ENCODE results near the gene AFAP1L2.
"Not testable (repeated sequence)": the region's sequence is repeated elsewhere in the genome, so short reads cannot be mapped to it uniquely, and the experiment has no call there.

Gene AFAP1L2

DNA sequence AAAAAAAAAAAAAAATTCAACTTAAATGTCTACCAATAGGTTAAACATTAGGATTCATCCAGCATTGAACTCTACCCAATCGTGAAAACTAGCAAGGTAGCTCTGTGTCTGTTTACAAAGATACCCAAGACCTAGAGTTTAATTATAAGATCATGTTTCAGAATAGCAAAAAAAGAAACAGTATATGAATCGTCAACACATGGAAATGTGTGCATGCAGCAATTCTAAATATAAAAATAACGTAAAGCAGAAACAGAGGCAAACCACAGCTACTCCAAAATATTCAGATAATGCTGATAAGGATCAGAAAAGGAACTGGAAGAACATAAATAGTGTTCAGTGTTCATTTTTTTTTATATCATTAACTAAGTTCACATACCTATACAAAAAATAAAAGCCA is 68.7 kb downstream of the AFAP1L2 start:
- no peak for DNase-seq (ENCODE audit: low spot score)

DNA sequence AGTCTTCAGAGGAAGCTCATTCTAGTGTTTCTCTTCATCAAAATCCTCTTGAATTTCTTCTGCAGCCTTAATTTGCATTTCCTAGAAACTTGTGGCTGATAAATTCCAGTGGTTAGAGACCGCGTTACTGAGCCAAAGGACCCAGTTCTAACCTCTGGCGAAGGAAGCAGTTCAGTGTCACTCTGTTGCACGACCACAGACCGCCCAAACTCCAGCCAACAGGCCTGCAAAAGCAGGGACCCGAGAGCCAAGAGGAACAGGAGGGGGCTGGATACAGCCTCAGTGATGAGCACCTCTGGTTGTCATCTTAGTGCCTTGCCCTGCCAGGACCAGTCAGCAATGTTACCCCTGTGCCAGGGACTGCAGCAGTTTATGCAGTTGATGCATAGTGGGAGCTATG is 70.0 kb downstream of the AFAP1L2 start:
- no peak for DNase-seq (ENCODE audit: low spot score)

DNA sequence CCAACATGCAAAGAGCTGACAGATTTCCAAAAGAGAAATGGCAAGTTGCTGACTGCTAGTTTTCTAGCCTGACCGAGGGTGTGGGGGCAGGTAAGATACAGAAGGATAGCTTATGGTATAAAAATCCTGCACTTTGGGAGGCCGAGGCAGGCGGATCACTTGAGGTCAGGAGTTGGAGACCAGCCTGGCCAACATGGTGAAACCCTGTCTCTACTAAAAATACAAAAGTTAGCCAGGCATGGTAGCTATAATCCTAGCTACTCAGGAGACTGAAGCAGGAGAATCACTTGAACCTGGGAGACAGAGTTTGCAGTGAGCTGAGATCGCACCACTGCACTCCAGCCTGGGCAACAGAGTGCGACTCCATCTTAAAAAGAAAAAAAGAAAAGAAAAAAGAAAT is 70.9 kb downstream of the AFAP1L2 start:
- DNase-seq (ENCODE audit: low spot score) = not testable (repeated sequence)

DNA sequence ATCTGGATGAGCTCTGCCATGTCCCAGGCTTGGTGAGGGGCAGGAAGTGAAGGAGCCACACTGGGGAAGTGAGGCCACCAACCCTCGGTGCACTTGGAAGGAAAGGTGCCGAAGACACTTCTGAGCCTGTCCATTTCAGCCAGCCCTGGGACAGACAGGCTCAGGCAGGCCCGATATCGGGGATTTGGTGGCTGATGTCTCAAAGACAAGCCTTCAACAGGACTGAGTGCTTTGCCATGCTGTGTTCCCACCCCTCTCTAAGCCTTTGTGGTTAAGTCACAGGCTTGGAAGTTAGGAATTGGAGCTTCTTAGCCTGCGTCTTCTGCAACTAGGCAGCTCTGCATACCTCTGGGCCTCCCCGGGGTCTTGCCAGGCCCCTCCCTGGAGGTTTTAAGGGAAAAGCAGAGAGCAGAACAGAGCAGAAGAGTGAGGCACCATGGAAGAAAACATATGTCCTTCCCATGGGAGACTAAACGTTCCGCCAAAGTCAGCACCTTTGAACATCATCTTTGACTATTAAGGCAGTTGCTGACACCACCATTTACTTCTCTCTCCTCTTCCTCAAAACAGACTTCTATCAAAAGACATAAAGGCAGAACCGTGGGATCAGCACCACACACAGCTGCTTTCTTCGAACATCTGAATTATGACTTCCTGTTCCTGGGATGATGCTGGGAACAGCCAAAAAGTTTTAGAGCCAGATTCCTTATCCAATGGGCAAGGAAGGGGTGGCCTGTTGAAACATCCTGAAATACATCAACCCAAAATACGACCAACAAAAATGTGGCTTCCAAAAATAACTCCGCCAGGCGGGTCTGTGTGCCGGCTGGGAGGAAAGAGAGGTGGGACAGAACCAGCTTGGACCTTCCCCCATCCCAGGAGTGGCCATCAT is 71.8 kb downstream of the AFAP1L2 start:
- DNase-seq (ENCODE audit: low spot score) = no peak

DNA sequence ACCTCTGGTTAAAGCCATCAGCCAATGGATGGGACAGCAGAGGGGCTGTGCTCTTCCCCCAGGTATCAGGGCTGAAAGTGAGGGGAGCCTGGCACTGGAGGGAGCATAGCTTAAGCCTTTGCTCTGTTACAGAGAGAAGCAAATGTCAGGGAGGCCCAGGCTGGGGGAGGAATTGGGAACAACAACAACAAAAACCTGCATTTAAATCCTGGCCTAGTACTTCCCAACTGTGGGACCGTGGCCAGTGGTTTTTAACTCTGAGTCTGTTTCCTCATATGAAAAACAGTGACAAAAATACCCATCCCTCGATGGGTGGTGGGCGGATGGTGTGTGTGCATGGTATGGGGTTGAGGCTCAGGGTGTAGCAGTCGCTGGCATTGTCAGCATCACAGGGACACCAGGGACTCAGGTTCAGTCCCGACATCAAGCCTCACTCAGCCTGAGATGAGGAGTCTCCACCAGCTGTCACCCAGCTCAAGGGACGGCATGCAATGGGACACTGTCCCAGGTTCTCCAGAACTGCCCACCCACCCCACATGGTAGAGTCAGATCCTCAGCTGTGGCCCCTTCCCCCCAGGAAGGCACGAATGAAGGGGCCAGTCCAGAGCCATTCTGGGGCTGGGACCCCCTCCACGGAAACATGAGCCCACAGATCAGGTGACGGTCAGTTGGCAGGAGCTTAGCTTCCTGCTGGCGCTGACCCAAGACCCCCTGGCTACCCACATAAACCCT is 74.5 kb downstream of the AFAP1L2 start:
- no peak for DNase-seq (ENCODE audit: low spot score)

DNA sequence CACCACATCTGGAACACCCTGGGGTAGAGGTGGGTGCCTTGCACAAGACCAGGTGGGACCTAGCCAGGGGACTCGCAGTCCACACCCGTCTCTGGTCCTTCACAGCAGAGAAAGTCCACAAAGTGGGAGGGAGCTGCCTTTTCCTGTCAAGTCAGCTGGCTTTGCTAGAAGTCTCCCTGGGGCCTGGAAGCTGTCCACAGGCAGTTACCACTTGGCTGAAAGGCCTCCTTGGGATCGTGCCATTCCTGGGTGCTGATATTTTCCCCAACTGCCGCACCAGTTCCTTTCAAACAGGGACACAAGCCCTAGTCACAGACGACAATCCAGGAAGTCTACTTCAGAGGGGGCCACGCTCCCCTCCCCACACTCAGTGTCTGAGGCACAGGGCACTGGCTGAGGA is 75.4 kb downstream of the AFAP1L2 start:
- DNase-seq (ENCODE audit: low spot score) = peak; percentile 70

DNA sequence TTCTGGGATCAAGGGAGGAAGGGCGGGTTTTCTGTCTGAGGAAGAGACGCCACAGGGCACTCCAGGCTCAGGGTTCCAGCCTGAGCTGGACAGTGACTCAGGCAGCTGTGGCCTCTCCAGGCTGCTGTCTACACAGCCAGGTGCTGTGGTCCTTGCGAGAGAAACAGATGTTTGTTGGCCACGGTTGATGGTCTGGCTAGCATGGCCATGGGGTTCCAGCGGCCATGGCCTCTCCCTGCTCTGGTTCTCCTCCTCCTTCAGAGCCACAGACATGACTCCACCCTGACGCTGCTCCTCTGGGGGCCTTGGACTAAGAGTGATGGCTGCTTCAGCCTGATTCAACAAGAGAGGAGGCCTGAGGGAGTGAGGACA is 75.9 kb downstream of the AFAP1L2 start:
- no peak for DNase-seq (ENCODE audit: low spot score)

DNA sequence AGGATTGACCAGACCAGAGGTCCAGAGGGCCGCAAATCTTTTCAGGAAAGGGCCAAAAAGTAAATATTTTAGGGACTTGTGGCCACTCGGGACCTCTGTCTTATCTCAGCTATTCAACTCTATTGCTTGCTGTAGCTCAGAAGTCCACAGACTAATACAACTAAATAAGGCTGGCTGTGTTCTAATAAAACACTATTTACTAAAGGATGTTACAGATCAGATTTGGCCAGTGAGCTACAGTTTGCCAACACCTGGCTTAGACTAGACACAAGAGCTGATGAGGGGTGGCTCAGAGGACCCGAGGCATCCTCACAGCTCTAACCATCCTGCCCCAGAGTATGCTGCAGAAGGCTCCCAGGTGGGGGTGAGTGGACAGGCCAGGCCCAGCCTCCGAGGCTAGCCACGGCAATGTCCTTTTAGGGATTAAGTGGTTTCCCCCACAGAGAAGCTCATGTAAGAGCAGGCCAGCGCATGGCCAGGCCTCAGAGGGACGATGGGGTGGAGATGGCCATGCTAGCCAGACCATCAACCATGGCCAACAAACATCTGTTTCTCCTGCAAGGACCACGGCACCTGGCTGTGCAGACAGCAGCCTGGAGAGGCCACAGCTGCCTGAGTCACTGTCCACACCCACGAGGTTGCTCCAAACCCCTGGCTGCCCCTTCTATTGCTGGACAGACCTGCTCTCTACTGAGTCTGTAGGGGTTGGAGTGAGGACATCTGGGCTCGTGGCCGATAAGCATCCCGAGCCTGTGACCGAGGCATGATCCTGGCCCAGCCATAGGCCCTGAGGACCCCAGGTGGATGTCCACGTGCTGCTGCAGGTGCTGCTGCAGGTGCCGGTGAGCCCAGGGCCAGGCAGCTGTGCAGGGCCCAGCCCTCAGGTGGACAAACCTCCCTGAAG is 76.5 kb downstream of the AFAP1L2 start:
- no peak for DNase-seq (ENCODE audit: low spot score)

DNA sequence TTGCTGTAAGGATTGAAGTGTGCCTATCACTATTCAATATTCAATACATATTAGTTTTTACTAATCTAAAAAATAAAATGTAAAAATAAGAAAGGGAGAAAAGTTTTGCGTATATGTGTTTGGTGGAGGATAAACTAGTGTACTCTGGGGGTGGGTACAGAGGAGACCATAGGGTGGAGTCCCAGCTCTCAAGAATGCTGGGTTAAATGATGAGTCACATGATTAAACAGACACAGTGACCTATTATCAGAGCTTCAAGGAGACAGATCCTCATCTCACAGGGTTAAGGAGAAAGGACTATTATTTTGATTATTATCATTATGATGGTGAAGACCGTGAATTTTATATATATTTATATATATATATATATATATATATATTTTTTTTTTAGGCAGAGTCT is 77.5 kb downstream of the AFAP1L2 start:
- DNase-seq (ENCODE audit: low spot score) = no peak

DNA sequence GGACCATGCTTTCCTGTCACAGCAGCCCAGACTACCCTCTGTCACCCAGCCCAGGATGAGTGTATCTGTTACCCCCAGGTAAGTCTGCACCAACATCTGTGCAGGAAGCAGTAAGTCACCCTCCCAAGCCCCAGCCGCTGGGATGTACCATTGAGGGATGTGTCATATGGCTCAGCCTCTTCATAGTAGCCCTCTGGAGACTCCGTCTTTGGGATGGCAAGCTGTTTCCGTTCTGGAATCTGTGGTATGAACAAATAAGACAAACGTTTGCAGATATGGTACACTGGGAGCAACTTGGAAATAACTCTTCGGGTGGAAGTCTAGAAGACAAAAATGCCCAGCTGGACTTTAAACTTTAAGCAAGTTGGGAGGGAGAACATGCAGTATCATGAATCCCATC is 81.3 kb downstream of the AFAP1L2 start:
- no peak for DNase-seq (ENCODE audit: low spot score)

DNA sequence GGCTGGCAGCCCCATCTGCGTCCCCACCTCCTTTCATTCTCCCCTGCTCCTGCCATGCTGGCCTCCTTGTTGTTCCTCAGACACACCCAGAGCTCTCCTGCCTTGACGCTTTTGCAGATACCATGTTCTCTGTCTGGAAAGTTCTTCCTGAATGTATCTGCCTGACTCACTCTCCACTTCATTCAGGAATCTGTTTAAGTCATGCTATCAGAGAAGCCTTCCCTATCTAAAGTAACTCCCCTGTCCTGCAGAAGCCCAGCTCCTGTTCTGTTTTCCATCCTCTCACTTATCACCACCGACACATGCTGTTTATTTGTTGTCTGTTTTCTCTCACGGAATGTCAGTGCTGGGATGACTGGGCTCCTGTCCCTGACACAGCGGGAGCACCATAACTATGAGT is 82.0 kb downstream of the AFAP1L2 start:
- no peak for DNase-seq (ENCODE audit: low spot score)

DNA sequence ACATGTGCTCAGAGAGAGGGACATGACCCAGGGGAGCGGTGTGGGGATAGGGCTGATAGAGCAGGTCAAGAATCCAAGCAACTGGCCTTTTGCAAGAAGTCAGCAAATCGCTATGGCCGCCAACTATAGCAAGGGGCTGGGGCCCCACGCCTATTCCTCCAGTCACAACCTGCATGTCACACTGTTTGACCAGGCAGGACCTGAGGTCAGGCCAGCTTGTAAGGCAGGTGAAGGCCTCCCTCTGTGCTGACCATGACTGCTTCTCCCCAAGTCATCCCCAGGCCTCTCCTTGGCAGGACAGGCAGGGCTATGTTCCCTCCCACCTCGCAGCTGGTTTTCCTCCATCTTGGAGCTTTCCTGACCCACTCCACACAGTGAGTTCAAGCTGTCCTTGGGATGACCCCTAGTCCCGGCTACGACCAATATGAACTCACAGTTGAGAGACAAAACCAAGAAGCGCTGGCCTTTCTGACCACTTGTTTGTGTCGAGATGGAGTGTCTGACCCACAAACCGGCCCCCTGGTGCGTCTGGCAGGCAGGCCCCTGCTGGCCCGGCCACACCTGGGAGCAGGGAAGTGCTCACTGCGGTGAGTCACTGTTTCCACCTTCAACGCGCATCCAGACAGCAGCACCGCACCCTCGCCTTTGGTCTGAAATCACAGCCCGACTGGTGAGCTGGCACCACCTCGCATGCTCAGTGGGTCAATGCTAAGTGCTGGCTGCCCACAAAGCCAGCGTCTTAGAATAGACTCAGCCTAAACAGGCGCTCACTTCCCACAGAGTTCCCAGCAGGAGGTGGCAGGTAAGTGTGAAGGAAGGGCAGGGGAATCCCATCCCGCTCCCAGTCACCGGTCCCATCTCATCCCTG is 83.8 kb downstream of the AFAP1L2 start:
- no peak for DNase-seq (ENCODE audit: low spot score)

DNA sequence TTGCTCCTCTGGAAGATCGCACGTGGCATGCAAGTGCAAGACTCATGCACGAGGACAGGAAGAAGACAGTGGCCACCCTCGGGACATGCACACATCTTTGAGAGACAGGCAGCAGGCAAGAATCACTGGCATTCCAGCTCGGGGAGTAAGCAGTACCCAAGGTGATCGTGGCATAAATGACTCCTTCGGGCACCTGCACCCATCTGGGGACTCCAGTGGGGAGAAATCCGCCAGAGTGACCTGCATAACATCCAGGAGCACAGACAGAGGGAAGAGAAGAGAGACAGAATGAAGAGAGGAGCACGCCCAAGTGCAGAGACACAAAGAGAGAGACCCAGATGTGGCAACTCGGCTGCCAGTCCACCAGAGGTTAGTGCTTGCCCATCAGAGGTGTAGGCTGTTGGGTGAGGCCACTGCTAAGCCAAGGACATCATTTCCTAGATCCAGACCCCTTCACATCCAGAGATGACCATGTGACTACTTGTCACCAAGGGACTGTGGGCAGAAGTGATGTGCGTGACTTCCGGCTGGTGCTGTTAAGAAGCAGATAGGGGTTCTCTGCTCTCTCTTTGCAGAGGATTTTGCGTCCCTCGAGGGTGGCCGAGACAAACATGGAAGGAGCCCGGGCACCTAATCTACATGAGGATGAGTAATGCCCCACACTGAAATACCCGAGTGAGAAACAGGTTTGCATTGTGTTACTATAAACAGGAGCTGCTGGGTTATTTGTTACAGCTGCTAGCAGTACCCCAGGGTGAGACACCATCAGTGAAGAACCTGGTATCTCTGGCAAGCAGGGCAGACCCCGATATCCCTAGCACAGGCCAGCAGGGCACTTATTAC is 84.7 kb downstream of the AFAP1L2 start:
- DNase-seq (ENCODE audit: low spot score) = no peak

DNA sequence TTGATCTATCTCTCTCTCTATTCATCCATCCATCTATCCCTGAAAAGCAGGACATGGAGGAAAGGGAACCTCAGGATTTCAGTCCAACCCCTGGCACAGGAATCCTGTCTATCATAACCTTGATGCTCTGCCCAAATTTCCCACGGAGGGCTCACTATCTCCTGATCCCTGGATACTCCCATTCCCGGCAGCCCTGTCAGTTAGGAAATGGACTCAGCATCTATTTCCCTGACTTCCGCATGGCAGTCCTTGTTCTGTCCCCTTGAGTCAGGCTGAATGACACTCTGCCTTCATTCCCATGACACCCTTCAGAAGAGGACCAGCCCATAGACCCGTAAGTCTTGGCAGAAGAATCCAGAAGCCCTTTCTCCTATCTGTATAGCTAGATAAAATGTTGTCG is 87.6 kb downstream of the AFAP1L2 start:
- DNase-seq (ENCODE audit: low spot score) = no peak

DNA sequence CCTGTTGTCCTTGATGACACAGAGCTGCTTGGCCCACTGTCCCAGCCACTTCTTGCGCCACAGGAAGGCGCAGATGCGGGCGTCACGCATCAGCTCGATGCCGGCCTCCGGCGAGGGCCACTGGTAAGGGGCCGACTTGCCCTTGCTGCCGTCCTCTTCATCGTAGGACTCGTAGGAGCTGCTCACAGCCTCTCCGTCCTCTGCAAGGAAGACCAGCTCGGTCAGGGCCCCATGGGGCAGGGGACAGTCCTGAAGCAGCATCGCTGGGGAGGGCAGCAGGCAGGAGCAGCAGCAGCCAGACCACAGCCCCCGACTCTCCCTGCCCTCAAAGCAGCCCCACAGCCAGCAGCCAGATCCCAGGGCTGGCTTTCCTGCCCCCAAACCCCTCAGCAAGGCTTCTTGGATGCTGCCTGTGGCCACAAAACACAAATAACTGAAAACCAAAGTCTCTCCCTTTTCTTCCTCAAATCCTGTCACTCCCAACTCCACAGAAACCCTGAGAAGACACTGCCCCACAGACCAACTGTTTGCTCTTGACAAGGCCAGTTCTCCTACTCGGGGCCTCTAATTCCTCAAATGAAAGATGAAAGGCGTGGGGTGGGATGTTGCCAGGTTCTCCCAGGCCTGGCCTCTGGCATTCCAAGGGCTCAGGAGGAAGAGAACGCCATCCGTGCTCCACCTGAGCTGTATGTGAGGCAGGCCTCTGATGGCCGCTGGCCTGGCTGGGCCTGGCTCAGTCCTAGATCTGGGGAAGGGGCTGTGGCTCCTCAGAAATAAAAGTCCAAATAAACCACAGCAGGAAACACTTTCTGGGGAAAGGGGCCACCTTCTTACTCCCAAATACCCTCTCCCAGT is 88.5 kb downstream of the AFAP1L2 start:
- DNase-seq (ENCODE audit: low spot score) = no peak

DNA sequence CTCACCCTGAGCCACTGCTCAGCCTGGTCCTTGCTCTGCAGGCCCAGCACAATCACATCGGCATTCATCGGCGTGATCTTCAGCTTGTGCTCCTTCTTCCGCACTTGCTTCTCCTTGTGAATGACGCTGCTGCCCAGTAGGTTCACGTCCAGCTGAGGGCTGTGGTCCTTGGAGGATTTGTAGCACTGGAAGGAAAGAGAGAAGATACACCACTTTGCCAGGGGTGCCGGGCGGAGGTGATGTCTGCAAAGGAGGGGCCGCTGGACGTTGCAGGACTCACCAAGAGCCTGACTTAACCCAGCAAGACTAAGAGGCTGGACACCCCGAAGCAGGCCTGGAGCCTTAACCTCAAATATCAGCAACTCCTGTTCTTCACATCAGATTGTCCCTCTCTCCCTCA is 90.4 kb downstream of the AFAP1L2 start:
- DNase-seq (ENCODE audit: low spot score) = no peak

DNA sequence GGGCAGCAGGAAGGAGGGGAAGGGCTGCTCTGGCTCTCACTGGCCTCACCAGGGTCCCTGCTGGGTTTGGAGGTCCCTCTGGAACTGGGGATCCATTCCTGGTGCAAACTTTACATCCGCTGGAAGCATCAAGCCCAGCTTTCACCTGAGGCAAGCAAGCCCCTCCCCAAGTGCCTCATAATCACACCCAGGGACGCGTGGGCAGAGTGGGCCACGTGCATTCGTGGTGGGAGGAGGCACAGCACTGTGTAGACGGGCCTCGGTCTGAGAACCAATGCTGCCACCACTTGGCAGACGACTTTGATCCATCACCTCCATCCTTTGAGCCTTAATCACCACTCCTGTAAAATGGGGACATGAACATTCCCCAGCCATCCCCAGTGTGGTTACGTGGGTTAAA is 91.2 kb downstream of the AFAP1L2 start:
- DNase-seq (ENCODE audit: low spot score) = no peak

DNA sequence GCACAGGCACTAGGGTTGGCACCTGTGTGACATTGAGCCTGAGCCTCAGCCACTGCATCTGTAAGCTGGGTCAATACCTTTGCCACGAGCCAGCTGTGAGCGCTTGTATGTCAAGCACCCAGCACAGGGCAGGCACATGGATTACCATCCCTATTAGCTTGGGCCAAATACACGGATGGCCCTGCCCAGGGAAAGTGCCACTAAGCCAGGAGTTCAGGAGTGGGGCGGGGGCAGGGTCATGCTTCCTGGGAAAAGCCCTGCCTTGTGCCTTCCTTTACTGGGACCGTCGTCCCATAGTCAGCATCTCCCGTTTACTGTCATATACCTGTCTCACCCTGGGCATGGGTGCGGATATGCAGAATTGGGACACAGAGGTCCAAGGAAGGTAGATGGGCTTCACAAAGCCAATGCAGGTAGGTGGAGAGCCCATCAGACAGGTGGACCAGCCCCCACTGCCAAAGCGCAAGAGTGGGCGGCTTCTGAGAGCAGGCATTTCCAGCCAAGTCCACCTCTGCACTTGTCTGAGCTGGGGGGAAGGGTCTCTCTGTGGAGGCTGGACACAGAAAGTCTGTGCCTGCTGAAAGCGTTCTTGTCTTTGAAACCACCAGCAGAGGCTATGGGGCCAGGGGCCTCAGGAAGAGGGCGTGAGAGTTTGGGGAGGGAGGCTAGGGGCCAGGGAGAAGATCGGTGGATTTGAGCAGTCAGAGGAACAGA is 92.6 kb downstream of the AFAP1L2 start:
- no peak for DNase-seq (ENCODE audit: low spot score)

DNA sequence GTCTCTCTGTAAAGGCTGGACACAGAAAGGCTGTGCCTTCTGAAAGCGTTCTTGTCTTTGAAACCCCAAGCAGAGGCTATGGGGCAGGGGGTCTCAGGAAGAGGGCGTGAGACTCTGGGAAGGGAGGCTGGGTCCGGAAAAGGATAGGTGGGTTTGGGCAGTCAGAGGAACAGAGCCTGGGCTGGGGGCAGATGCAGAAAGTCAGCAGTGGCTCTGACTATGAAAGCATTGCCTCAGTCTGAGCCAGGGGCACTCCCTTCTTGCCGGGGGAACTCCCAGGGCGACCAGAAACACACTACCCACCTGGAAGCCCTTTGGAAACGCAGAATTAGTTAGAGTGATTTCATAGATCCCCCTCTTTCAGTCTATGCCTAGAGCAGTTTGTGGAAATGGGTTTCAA is 93.3 kb downstream of the AFAP1L2 start:
- DNase-seq (ENCODE audit: low spot score) = no peak

All from cerebellar cortex (tissue), 1 donor.